ENCODE measurements around the gene CCAR1.
"Not testable (repeated sequence)": the region's sequence is repeated elsewhere in the genome, so short reads cannot be mapped to it uniquely, and the experiment has no call there.

Gene CCAR1

DNA sequence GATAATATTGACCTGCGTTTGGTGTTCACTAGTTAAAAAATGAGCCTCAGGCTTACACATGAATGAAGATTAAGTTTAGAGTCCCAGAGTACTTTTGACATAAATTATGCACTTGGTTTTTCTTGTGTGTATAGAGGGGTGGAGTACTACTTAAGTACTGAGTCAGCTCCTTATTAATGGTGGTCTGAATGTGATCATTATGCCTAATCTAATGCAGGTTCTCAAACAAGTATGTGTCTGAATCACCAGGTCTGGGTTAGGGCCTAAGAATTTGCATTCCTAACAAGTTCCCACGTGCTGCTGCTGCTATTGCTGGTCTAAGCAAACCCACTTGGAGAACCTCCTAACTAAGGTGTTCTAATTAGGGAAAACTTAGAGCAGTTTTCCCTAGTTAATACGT lies 75.6 kb downstream of the CCAR1 start:
- no peak for DNase-seq (ENCODE audit: low read depth in 2 of 2)
- H3K4me3 ChIP-seq (replicated peaks in 1 of 2; ENCODE audit: low read depth in 2 of 2, low read length in 2 of 2): no peak overlapping the region
- TF ChIP-seq, protein P1, sequence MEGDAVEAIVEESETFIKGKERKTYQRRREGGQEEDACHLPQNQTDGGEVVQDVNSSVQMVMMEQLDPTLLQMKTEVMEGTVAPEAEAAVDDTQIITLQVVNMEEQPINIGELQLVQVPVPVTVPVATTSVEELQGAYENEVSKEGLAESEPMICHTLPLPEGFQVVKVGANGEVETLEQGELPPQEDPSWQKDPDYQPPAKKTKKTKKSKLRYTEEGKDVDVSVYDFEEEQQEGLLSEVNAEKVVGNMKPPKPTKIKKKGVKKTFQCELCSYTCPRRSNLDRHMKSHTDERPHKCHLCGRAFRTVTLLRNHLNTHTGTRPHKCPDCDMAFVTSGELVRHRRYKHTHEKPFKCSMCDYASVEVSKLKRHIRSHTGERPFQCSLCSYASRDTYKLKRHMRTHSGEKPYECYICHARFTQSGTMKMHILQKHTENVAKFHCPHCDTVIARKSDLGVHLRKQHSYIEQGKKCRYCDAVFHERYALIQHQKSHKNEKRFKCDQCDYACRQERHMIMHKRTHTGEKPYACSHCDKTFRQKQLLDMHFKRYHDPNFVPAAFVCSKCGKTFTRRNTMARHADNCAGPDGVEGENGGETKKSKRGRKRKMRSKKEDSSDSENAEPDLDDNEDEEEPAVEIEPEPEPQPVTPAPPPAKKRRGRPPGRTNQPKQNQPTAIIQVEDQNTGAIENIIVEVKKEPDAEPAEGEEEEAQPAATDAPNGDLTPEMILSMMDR (IDR thresholded peaks at IDR 0.05; ENCODE audit: low read depth, low read length): no peak

DNA sequence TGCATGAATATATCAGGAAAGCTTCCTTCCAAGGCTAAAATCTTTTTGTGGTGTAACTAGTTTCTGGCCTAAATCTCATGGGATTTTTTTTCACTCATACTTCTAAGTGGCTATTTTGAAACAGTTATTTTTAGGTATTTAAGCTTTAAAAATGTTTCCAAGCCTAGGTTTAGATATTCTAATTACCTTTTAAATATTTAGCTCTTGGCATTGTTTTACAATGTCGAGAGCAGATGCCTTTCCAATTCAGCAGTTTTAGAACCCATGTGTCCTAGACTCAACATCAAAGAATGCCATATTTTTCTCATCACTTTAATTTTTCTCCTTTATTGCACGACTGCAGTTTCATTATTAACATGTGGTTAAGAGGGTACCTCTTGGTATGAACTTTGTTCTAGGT lies 79.2 kb downstream of the CCAR1 start:
- TF ChIP-seq, protein P1 (IDR thresholded peaks at IDR 0.05; ENCODE audit: low read depth, low read length): no peak
- H3K4me3 ChIP-seq (replicated peaks in 1 of 2; ENCODE audit: low read depth in 2 of 2, low read length in 2 of 2): no peak overlapping the region
- DNase-seq (ENCODE audit: low read depth in 2 of 2): no peak

GRCh38 chr10:68804692-68805091 lies 83.7 kb downstream of the CCAR1 start:
- DNase-seq (ENCODE audit: low read depth in 2 of 2): no peak
- no peak overlapping the region for H3K4me3 ChIP-seq (replicated peaks in 1 of 2; ENCODE audit: low read depth in 2 of 2, low read length in 2 of 2)
- TF ChIP-seq, protein P1 (IDR thresholded peaks at IDR 0.05; ENCODE audit: low read depth, low read length): no peak

- not testable (repeated sequence) for DNase-seq (ENCODE audit: low read depth in 2 of 2); H3K4me3 ChIP-seq (replicated peaks in 1 of 2; ENCODE audit: low read depth in 2 of 2, low read length in 2 of 2)
Observed at GRCh38 chr10:68810830-68811229, 89.8 kb downstream of the CCAR1 start.

GRCh38 chr10:68811314-68812009 lies 90.4 kb downstream of the CCAR1 start:
- no peak for DNase-seq (ENCODE audit: low read depth in 2 of 2)
- no peak overlapping the region for H3K4me3 ChIP-seq (replicated peaks in 1 of 2; ENCODE audit: low read depth in 2 of 2, low read length in 2 of 2)
- TF ChIP-seq, protein P1 (IDR thresholded peaks at IDR 0.05; ENCODE audit: low read depth, low read length): no peak

GRCh38 chr10:68812420-68812819 lies 91.4 kb downstream of the CCAR1 start:
- H3K4me3 ChIP-seq (replicated peaks in 1 of 2; ENCODE audit: low read depth in 2 of 2, low read length in 2 of 2): no peak overlapping the region
- TF ChIP-seq, protein P1 (IDR thresholded peaks at IDR 0.05; ENCODE audit: low read depth, low read length): no peak
- DNase-seq (ENCODE audit: low read depth in 2 of 2): no peak

- H3K4me3 ChIP-seq (replicated peaks in 1 of 2; ENCODE audit: low read depth in 2 of 2, low read length in 2 of 2): no peak overlapping the region
- no peak for DNase-seq (ENCODE audit: low read depth in 2 of 2)
- TF ChIP-seq, protein P1 (IDR thresholded peaks at IDR 0.05; ENCODE audit: low read depth, low read length): no peak
Observed at GRCh38 chr10:68813559-68813958, 92.5 kb downstream of the CCAR1 start.

All from cardiac fibroblast (primary cell).